HG03196 (cell line): ENCODE data around the gene RASAL2.
"Not testable (repeated sequence)": the region's sequence is repeated elsewhere in the genome, so short reads cannot be mapped to it uniquely, and the experiment has no call there.

Experiments used
- ATAC-seq: cut with Tn5 transposase; IDR thresholded peaks from one replicate; pipeline ENCODE4 v1.9.1; 2021; ENCODE audit not compliant: unreplicated experiment

RASAL2 gene

DNA sequence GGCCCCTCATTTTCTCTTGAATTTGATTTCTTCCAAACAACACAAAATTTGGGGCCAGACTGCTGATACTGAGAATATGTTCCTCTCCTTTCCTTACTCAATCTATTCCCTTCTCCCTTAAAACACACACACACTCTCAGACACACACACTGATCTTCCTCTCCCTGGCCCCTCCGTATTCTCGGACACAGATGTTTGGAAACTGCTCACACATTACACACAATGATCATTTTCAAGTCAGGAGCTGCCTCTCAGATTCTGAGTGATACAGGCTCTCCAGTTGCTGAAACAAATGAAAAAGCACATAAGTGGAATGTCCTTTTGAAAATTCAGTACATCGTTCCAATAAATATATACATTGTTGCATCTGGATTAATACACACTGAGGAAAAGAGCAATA is 241.5 kb downstream of the RASAL2 start:
- no peak for ATAC-seq

DNA sequence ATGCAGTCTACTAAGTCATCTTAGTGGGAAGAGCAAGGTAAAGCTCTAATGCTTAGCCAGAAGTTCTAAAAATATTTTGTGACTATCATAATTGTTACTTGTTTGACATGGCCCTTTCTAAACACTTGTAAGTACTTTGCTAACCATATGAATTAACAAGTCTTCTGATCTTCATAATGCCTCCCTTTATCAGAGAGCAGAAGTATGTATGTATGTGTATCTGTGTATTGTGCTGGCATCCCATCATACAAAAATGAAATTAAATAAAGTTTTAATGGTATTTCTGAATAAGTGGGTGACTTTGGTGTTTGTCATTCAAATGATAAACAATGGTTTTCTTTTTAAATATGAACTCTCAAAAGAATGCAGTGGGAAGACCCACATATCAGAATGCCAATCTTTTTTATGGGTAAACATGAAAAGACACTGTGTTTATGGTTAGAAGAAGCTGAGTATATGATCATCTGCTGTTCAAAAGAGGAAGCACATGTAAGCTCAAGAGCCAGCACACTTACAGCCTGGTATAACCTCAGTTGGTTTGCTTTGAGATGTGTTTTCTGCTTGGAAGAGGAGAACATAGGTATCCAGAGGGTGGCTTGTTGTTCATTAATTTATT is 243.3 kb downstream of the RASAL2 start:
- no peak for ATAC-seq

DNA sequence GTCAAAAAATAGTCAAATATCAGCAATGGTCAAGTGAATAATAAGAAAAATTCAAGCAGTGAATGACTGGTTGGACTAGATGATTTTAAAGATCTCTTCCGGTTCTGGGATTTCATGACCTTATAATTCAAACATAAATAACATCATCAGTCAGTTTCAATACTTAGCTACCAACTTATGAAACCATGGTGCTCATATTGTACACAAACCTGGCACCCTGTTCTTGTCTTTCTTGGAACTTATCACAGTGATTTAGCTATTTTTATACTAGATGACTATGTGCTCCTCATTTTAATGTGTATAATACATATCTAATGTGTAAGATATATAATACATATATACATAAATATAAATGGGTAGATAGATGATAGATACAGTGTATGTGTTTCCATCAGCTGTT is 245.9 kb downstream of the RASAL2 start:
- no peak for ATAC-seq

DNA sequence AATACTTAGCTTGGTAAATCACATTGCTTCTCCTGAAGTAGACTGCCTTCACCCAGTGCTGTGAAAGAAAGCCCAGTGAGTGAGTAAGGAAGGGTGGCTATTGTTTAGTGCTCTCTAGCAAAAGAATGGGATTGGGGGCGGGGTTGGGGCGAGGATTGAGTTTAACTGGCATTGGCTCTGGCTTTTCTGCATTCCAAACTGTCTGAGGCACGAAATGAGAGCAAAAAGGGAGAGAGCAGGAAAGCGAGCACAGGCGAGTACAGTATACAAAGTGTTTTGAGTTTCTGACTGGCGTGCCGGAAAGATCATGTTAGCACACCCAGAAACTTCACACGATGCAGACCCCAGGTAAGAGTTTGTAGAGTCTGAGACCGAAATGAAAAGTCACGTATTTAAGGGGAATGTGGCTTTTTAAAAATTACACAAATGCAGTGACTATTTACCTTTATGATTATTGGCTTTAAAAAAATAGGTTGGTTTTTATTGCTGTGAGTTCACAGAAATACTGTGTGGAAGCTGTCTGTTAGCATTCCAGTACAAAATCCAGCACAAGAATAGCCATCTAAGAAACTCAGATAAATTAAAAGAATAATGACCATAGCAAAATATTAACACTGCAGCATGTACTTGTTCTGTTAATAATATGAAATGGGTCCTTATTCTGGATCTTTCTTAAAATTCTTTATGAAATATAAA is 247.5 kb downstream of the RASAL2 start:
- no peak for ATAC-seq

- ATAC-seq, result no peak
These were observed 248.8 kb downstream of the RASAL2 start for GRCh38 chr1:178342745-178343144.

DNA sequence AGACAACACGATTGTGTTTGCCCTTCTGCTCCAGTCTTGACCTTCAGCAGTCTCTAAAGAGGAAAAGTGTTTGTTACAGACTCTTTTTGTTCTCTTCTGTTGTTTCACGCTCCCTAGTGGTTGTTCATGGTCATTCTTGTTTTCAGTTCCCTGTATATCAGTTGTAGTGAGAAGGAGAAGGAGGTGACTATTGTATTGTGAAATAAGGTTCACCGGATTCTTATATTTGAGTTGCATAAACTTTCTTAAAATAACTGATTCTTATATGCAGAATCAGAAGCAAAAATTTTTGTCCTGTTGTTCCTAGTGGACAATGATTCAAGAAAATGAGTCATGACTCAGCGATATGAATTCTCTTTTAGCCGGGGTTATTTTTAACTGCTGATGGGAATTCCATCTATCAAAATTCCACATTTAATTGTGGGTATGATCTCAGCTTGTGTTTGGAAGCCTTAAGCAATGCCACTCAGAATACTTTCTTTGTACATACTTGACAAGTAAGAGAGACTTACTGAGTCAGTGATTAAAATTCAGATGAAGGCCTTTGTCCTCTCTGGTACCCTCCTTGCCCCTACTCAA is 250.7 kb downstream of the RASAL2 start:
- ATAC-seq, result no peak

DNA sequence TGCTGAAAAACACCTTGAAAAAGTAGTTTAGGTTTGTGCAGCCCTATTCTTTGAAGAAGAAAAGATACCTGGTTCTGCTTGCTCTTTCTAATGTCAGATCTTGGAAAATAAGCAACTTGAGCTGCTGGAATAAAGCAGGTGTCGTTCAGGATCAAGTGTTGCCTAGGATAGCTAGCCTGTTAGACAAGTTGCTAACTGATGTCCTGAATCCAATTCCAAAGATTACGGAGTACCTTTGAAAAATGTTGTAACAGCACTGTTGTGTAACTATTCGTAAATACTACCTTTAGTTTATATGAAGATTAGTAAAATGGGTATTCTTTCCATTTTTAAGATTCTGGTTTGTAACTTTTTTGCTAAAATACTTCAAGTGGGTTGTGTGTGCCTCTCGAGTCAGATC is 251.3 kb downstream of the RASAL2 start:
- no peak for ATAC-seq

DNA sequence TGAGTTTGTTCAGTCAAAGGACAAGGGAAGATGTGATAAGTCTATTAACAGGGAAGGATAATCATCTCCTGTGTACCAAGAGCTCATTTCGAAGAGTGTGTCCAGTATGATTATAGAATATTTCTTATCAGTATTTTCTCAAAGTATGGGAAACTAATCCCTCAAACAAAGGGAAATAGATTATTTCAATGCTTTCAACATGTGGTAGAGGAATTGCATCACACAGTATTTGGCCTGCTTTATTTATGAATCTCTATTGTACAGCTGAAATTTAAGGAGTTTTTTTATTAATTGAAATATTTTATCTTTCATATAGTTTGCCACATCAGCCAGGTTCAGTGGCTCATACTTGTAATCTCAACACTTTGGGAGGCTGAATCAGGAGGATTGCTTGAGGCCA is 251.9 kb downstream of the RASAL2 start:
- ATAC-seq, result no peak

DNA sequence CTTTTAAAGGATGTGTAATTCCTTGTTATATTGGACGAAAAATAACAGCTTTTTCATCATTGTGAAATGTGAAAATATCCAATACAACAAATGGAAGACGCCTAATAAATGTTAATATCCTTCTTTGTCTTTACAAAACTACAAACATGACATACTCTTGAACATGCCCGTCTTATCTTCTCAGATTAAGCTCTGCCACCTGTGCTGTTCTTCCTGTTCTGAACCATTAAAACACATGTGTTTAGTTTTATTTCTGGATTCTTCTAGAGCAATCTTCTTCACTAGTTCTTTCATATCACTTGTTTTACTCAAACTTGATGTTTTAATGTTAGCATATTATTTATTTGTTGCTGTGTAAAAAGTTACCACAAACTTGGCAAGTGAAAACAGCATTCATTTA is 255.9 kb downstream of the RASAL2 start:
- no peak for ATAC-seq

DNA sequence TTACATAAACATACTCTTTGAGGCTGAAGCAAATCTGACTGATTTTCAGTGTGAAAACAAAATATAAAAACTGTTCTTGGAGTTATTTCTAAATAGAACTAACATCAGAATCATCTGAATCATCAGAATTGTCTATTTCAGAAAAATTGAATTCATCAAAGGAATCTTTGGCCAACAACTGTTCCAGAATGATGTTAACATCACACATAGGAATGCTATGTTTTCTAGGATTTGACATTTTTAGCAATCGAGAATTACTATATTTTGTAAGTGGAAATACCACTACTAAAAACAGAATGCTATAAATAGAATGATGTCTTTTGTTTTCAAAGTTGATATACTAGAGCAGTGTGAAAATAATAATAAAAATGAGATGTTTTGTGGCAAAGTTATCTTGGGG is 258.0 kb downstream of the RASAL2 start:
- ATAC-seq, result not testable (repeated sequence)

DNA sequence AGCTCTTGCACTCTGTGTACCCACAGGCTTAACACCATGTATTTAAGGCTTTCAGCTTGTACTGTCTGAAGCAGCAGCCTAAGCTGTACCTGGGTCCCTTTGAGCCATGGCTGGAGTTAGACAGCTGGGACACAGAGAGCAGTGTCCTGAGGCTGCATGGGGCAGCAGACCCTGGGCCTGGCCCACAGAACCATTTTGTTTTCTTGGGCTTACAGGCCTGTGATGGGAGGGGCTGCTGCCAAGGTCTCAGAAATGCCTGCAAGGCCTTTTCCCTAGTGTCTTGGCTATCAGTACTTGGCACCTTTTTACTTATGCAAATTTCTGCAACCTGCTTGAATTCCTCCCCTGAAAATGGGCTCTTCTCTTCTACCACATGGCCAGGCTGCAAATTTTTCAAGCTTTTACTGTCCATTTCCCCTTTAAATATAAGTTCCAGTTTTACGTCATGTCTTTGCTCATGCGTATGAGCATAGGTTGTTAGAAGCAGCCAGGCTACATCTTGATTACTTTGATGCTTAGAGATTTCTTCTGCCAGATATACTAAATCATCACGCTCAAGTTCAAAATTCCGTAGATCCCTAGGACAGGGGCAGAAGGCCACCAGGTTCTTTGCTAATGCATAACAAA is 259.0 kb downstream of the RASAL2 start:
- ATAC-seq, result no peak

- no peak for ATAC-seq
These were observed 259.6 kb downstream of the RASAL2 start for GRCh38 chr1:178353524-178353923.

GRCh38 chr1:178354816-178355215 is 260.9 kb downstream of the RASAL2 start:
- no peak for ATAC-seq

DNA sequence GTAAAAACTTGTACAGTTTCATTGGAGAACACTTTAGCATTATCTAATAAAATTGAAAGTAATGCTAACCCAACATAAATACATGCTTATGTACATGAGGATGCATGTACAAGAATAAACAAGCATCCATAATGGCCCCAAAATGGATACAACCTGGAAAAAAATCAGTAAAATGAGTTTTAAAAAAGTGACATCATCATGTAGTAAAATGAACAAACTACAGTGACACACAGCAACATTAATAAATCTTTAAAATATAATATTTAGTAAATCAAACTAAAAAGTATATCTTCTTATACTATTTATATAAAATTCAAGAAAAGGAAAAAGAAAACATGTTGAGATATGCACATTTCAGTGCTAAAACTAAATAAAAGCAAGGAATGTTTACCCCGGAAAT is 262.4 kb downstream of the RASAL2 start:
- ATAC-seq, result no peak

DNA sequence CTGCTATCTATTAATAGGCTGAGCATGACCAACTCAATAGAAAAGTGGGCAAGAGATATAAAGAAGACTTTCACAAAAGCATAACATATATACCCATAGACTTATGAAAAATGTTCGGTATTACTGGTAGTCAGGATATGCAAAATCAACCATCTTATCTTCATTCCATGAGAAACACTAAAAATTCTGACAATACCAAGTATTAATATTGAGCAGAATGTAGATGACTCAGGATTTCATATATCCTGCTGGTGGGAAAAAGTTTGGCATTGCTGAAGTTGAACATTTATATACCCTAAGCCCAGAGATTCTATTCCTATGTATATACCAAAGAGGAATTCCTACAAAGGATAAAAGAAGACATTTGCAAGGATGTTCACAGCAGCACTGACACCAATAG is 264.6 kb downstream of the RASAL2 start:
- no peak for ATAC-seq

DNA sequence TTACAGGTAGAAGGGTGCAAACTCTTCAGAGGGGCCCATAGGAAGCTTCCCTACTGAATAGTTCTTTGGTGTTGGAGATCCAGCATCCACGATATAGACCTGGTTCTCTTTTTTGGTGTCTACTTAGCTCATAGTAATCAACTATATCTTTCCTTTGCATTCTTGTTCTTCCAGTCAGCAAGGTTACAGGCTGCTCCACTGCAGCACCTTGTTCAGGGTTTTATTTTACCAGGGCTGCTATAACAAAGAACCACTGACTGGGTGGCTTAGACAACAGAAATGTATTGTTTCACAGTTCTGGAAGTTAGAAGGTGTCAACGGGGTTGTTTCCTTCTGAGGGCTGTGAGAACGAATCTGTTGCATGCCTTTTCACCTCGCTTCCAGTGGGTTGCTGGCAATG is 266.5 kb downstream of the RASAL2 start:
- ATAC-seq, result no peak

DNA sequence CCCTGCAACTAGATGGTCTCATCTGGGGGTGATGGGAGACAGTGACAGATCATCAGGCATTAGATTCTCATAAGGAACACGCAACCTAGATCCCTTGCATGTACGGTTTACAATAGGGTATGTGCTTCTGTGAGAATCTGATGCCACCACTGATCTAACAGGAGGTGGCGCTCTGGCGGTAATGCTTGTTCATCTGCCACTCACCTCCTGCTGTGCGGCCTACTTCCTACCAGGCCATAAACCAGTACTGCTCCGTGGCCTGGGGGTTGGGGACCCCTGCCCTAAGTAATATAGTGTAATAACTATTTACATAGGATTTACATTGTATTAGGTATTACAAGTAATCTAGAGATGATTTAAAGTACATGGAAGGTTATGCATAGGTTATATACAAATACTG is 267.9 kb downstream of the RASAL2 start:
- ATAC-seq, result no peak

- no peak for ATAC-seq
These were observed 268.8 kb downstream of the RASAL2 start for GRCh38 chr1:178362747-178363146.

GRCh38 chr1:178364782-178365181 is 270.9 kb downstream of the RASAL2 start:
- ATAC-seq, result no peak

GRCh38 chr1:178367151-178367550 is 273.2 kb downstream of the RASAL2 start:
- ATAC-seq, result no peak

GRCh38 chr1:178368208-178368607 is 274.3 kb downstream of the RASAL2 start:
- no peak for ATAC-seq

DNA sequence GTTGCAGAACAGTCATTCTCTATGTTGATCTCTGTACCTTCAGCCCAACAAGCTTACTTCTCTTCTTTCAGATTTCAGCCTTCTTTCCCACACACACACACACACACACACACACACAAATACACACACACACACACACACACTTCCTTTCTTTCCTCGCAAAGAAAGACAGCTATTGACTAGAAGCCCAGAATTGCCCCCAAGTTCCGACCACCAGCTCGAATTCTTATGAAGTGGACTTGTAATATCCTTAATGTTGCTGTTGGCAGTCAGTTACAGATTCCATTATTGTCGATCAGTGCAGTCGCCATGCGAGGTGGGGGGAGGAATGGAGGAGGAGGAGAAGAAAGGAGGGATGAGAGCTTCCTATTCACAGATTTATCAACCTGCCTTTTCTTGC is 277.3 kb downstream of the RASAL2 start:
- ATAC-seq, result no peak
